ENCODE results near the gene ORAI3. TPM values are rescaled to one million over a fixed set of nuclear protein-coding genes. Genes with fewer than 3 reads are reported as not detected.

Gene ORAI3
- total RNA-seq, 1 experiment from 2014 or later = 9.0 TPM

DNA sequence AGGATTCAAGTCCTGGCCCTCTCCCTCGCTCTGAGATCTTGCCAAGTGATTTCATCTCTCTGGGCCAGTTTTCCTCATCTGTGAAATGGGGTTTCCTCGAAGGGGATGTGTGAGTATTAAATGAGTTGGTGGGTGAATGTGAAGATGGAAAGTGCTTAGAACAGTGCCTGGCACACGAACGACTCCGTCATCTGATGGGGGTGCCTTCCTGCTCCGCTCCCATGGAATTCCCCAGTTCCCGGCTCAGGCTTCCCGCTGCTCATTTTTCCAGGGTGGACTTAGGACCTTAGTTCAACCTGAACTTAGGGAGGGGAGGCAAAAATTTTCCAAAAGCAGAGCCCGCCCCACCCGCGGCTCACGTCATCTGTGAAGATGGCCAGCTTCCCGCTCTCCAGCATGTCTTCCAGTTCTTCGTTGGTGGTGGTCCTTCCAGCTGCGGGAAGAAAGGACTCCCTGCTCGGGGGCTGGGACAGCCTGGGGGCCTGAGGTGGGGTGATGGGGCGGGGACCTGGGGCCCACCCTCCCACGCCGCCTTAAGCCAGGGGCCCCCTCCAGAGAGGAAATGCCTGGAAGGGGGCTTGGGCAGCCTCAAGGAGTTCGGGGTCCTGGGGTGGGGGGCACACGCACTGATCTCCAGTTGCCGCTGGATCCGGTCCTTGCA, 47.6 kb downstream of the ORAI3 start:
- peak overlapping the region; percentile 87 for H3K9ac ChIP-seq (ENCODE audit: low read length)
- no peak for TF ChIP-seq JUND (IDR thresholded peaks at IDR 0.05)
- TF ChIP-seq CEBPB (IDR thresholded peaks at IDR 0.05; ENCODE audit: low read depth) = no peak
- TF ChIP-seq EGR1 (IDR thresholded peaks at IDR 0.05; ENCODE audit: low read depth) = no peak
- no peak for TF ChIP-seq ZNF274 (IDR thresholded peaks at IDR 0.05; ENCODE audit: low read depth, low read length)
- no peak for TF ChIP-seq POLR2AphosphoS5 (IDR thresholded peaks at IDR 0.05; ENCODE audit: low read depth, low read length)
- TF ChIP-seq, protein P1, sequence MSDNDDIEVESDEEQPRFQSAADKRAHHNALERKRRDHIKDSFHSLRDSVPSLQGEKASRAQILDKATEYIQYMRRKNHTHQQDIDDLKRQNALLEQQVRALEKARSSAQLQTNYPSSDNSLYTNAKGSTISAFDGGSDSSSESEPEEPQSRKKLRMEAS (IDR thresholded peaks at IDR 0.05) = no peak
- no peak for TF ChIP-seq TCF7L2 (IDR thresholded peaks at IDR 0.05; ENCODE audit: borderline replicate concordance, extremely low read depth, insufficient read depth, insufficient read length)
- TF ChIP-seq SIN3A (IDR thresholded peaks at IDR 0.05; ENCODE audit: low read depth) = no peak
- H3K27me3 ChIP-seq (ENCODE audit: insufficient read depth, low read length) = no peaks in the 10 kb centered on the region
- H3K79me2 ChIP-seq (ENCODE audit: insufficient read depth, low read length) = no peaks in the 10 kb centered on the region
- no peaks in the 10 kb centered on the region for H3K9me3 ChIP-seq (ENCODE audit: control insufficient read depth in 1 of 2, insufficient read depth in 1 of 2, low read depth in 1 of 2, low read length in 2 of 2)
- TSS peak; percentile 92 for BruUV-seq (replicated peaks)
- peak overlapping the region; percentile 72 to 83 for H3K4me3 ChIP-seq (replicated peaks in 1 of 2; ENCODE audit: low read depth in 1 of 2, low read length in 2 of 2)
- peak overlapping the region; percentile 85 for H2AFZ ChIP-seq (ENCODE audit: low read depth, low read length, poor library complexity, severe bottlenecking)
- RAD21 ChIA-PET (ENCODE audit: low non-redundant PET in 1 of 2, low total read pairs in 2 of 2, uncharacterized antibody in 2 of 2, unreplicated experiment in 2 of 2) = interaction anchor here in 1 of 2 experiments (0.6 to 1.3 kb wide), 3 partner anchors 11 to 145 kb away, joined by 3 read pairs; no protein-coding TSS in a partner anchor
- CTCF ChIA-PET = interaction anchor here (1.1 to 1.7 kb wide), 2 partner anchors 11 to 64 kb away, joined by 3 to 5 read pairs; partner anchors contain the start of gene HSD3B7
- peak overlapping the region; percentile 99 for H3K4me2 ChIP-seq (ENCODE audit: low read length)
- no peak for DNase-seq (ENCODE audit: low read depth, low spot score)
- peak overlapping the region; percentile 70 for H3K27ac ChIP-seq (ENCODE audit: low read depth, low read length)
- H3K36me3 ChIP-seq (ENCODE audit: control insufficient read depth in 1 of 2, insufficient read depth in 2 of 2, low read length in 2 of 2) = no peaks in the 10 kb centered on the region
- intact Hi-C loops (cut with micrococcal nuclease) = loop anchor here (5.0 kb wide), 2 partner anchors 76 to 96 kb away; partner anchors contain the start of genes VKORC1, ZNF646 and ZNF668
- ATAC-seq = peak; percentile 7
- no peaks in the 10 kb centered on the region for H3K9me2 ChIP-seq (ENCODE audit: insufficient read depth)
- POLR2A ChIA-PET = interaction anchor here (0.9 kb wide), 1 partner anchor 37 kb away, joined by 4 read pairs; the partner anchor contains the start of gene STX4
- peaks cover 22 to 44% of the 10 kb centered on the region in 2 experiments for H3K4me1 ChIP-seq (ENCODE audit: control insufficient read depth in 1 of 2, insufficient read depth in 2 of 2, low read length in 2 of 2)
- H4K20me1 ChIP-seq (ENCODE audit: insufficient read depth) = no peaks in the 10 kb centered on the region
